Choroid plexus epithelial cell (primary cell): Measurements from ENCODE around the gene KLK2.

Experiments used
- DNase-seq: peaks from one replicate; pipeline ENCODE4 v3.0.0-alpha.2; 2010; ENCODE audit warnings: low read depth
- H3K4me3 ChIP-seq: 2 replicates; pipeline ENCODE4 v1.5.1; 2011; ENCODE audit warnings: low read depth, mild to moderate bottlenecking, control low read depth, low read length, moderate library complexity
- CTCF ChIP-seq: conservative IDR thresholded peaks from 2 replicates; pipeline ENCODE4 v1.5.1; 2011; ENCODE audit warnings: low read depth, mild to moderate bottlenecking, control low read depth, inconsistent platforms, low read length, moderate library complexity

Gene KLK2

GRCh38 chr19:50873056-50873455 lies at the start of gene KLK2:
KLK2 (plus strand) TSS chr19:50873439; CDS start chr19:50873474, 35 bp downstream.
- TF ChIP-seq CTCF = no peak
- H3K4me3 ChIP-seq = no peak within 1 kb of the TSS
- no peak for DNase-seq

GRCh38 chr19:50826492-50827240 lies 46.6 kb upstream of the KLK2 start:
- no peak for DNase-seq
- H3K4me3 ChIP-seq = no peak overlapping the region
- TF ChIP-seq CTCF = no peak

- TF ChIP-seq CTCF = no peak
- no peak overlapping the region for H3K4me3 ChIP-seq
- no peak for DNase-seq
These were observed 45.8 kb upstream of the KLK2 start for GRCh38 chr19:50827476-50827875.

GRCh38 chr19:50829801-50830200 lies 43.4 kb upstream of the KLK2 start:
- no peak for DNase-seq
- H3K4me3 ChIP-seq = no peak overlapping the region
- no peak for TF ChIP-seq CTCF

- no peak for TF ChIP-seq CTCF
- no peak overlapping the region for H3K4me3 ChIP-seq
- DNase-seq = no peak
These were observed 42.8 kb upstream of the KLK2 start for GRCh38 chr19:50830266-50831025.

- H3K4me3 ChIP-seq = no peak overlapping the region
- TF ChIP-seq CTCF = no peak
- no peak for DNase-seq
These were observed 42.2 kb upstream of the KLK2 start for GRCh38 chr19:50831026-50831396.
